ENCODE data around the gene NR0B2.
A peak's percentile ranks its signal among the peaks of the same experiment; 100 is the strongest.
"Not testable (repeated sequence)": the region's sequence is repeated elsewhere in the genome, so short reads cannot be mapped to it uniquely, and the experiment has no call there.

The NR0B2 gene

GRCh38 chr1:26887125-26887524 lies 26.6 kb downstream of the NR0B2 start:
- DNase-seq = no peak

DNA sequence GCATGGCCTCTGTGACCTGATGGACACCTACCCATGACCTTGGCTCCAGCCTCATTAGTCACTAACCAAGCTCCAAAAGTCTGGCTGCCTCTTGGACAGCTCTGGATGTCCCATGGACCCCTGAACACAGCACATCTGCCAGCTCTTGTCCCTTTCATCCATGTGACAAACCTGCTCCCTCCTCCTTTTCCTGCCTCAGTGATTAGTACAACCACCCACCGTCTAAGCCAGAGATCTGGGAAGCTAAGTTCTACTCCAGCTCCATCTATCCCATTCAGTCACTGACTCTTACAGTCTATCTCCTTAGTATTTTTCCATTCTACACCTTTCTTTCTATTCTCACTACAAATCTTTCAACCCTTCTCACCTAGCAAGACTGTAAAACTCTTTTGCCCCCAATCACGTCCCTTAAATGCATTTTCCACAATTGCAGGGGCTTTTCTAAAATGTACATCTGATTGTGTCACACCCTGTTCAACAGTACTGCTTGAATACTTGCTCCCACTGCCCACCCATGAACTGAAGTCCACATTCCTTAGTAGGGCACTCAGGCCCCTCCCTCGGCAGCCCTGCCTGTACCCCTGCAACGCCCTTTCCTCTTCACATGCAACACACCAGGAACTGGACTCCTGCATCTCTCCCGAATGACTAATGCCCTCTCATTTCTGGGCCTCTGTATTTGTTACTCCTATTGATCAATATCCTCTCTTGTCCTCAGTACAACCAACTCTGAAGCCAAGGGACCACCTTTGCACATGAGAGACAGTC lies 30.9 kb downstream of the NR0B2 start:
- no peak for DNase-seq

DNA sequence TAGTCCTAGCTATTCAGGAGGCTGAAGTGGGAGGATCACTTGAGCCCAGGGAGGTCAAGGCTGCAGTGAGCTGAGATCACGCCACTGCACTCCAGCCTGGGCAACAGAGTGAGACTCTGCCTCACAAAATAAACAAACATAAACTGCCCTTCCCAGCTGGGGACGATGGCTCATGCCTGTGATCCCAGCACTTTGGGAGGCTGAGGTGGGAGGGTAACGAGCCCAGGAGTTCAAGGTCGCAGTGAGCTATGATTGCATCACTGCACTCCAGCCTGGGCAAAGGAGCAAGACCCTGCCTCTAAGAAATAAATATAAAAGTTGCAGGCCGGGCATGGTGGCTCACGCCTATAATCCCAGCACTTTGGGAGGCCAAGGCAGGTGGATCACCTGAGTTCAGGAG lies 32.2 kb downstream of the NR0B2 start:
- not testable (repeated sequence) for DNase-seq

DNA sequence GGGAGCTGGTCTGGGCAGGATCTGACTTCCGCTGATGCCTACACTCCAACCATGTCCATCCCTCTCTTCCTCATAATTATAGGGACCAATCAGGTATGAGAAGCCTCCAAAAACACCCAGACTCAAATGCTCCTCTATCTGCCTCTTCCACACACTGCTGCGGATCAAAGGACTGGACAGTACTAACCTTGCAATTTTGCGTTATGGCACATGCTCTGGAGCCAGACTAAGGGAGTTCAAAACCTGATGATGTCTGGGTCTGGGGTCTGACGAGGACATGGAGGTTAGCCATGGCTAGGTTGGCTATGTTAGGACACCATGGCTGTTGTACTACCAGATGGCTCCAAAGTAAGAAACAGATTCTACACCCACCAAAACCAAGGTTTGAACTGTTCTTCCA lies 34.0 kb downstream of the NR0B2 start:
- DNase-seq = no peak

DNA sequence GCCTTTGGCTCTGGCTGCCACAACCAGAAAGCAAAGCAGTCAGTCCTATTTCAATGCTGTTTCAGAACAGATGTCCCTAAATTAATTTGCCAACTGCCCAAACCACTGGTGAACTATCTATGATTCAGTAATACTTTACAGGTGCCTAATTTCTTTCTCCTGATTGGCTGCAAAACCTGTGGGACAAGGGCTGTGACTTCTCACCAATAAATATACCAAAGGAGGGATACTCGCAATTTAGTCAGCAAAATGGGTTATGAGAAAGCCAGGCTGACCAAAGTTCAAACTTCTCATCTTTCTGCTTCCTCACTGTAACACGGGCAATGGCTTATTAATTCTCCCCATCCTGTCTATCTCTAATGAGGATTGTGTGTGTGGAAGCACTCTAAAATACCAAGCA lies 36.4 kb downstream of the NR0B2 start:
- no peak for DNase-seq

DNA sequence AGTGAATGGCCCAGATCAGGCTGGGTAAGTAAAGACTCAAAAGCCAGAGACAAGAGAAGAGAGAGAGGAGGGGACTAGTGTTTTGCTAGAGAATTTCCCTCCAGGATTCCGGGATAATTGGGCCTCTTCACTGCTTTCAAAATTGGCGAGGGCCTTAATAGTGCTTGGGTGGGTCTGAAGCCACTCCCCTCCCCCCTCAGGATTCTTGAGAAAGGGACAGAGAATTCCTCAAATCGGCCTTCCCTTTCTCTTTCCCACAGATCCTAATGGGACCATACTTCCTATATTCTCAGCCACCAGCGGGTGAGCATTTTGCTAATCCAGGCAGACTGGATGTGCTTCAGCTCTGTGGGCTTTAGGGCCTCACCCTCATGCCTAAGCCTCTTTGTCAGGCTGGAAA lies 38.9 kb downstream of the NR0B2 start:
- DNase-seq = no peak

DNA sequence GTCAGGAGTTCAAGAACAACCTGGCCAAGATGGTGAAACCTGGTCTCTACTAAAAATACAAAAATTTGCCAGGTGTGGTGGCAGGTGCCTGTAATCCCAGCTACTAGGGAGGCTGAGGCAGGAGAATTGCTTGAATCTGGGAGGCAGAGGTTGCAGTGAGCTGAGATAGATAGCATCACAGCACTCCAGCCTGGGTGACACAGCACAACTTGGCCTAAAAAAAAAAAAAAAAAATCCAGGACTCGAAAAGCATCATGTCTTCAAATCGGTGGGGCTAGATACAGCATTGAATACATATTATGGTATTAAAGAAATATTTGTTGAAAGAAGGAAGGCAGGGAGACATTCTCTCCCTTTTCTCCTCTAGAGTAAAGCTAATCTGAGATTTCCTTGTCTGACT lies 40.7 kb downstream of the NR0B2 start:
- not testable (repeated sequence) for DNase-seq

DNA sequence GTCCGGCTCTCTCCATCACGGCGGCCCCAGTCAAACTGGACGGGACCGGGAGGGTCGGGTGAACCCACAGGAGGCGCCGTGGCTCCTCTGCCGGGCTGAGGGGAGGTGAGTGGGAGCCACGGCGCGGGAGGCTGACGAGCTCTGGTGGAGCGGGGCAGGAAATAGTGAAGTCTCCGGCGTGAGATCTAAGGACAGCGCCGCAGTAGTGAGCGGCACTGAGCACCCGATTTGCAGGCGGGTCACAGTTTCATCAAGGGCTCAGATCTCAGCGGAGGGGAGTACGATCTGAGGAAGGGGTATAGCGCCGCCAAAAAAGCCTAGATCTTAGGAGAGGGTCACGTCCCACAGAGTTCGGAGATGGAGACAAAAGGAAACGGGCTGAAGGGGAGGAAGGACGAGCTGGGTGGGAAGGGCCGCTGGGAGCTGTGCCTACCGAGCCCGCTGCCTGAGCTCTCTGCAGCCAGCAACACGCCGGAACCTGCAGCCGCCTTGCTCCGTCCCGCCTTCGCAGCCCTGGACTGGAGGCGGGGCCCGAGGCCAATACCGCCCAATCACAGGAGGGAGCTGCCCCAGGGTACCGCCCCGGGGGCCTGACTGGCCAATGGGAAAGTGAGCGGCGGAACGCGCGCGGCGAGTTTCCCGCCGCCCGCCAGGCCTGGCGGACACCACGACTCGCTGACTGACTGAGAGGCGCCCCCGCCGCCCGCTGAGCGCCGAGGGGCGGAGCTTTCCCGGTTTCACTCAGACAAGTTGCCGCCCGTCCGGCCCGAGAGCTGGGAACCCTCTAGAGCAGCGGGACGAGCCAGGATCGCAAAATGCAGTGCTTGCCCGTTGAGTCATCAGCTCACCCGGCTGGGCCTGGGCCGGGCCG lies 48.9 kb downstream of the NR0B2 start:
- peak; percentile 88 to 90 for DNase-seq

- DNase-seq = no peak
These were observed 50.1 kb downstream of the NR0B2 start for GRCh38 chr1:26863685-26864077.

DNA sequence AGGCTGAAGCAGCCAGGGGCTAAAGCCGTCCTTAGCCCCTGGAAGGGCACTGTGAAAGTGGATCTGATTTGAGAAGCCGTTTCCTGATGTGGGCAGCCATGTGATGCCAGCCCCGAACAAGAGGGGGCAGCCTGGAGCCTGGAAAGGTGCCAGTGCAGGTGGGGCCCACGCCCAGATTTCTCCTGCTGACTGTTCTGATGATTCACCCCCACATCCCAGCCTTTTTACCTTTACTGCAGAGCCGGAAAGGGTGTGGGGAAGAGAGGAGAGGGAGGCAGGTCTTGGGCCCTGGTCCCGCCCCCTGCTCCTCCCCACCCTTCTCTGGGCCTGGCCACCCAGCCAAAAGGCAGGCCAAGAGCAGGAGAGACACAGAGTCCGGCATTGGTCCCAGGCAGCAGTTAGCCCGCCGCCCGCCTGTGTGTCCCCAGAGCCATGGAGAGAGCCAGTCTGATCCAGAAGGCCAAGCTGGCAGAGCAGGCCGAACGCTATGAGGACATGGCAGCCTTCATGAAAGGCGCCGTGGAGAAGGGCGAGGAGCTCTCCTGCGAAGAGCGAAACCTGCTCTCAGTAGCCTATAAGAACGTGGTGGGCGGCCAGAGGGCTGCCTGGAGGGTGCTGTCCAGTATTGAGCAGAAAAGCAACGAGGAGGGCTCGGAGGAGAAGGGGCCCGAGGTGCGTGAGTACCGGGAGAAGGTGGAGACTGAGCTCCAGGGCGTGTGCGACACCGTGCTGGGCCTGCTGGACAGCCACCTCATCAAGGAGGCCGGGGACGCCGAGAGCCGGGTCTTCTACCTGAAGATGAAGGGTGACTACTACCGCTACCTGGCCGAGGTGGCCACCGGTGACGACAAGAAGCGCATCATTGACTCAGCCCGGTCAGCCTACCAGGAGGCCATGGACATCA lies 50.7 kb downstream of the NR0B2 start, which contains the start of gene SFN:
TSS of gene SFN (plus strand) at position 369 of the 904 bp plus-strand sequence. CDS start at position 433, 64 bp downstream.
- DNase-seq = peak; percentile 42 to 47

DNA sequence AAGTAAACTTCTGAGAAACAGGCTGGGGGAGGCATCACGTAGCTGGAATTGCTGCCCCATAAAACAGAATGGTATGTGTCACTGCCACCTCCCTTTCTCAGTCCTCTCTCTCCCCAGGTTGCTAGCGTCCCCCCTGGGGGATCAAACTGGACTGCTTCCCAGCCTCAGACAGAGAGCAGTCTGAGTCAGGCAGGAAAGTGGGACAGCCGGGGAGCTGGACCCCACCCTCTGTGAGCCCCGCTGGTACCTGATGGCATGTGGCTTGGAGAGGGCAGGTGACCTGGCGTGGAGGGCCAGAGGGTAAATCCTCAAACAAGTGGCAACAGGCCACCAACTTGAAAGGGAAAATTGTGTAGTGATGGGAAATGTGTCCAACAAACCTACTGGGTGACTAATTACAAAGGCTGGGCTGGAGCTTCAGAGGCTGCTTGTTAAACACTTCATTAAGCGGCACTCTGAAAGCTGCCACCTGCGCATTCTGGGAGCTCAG lies 51.8 kb downstream of the NR0B2 start:
- no peak for DNase-seq
